OCI-LY1 (cell line): ENCODE results near the gene TRIM68.

Experiments
- CTCF ChIP-seq: fragments of 200-600 bp; sonication (generic), shearing (Covaris generic); IDR thresholded peaks from 2 replicates; pipeline ENCODE4 v1.5.1; 2017; ENCODE audit warnings: mild to moderate bottlenecking, antibody characterized with exemption, low read length, moderate library complexity, mixed read lengths
- EZH2 ChIP-seq: fragments of 200-600 bp; sonication (generic), shearing (Covaris generic); IDR thresholded peaks from 2 replicates; pipeline ENCODE4 v1.8.0; 2017; ENCODE audit warnings: borderline replicate concordance, mixed run types, mild to moderate bottlenecking, antibody characterized with exemption, low read length, moderate library complexity, mixed read lengths

GRCh38 chr11:4559527-4560440 lies 48.2 kb downstream of the TRIM68 start:
- no peak for TF ChIP-seq CTCF
- no peak for TF ChIP-seq EZH2
